Osteocyte (in vitro differentiated cells): ENCODE results near the gene SFSWAP. TPM values are rescaled to one million over a fixed set of nuclear protein-coding genes. Genes with fewer than 3 reads are reported as not detected.

Experiments
- DNase-seq: peaks from one replicate; pipeline ENCODE4 v3.0.0; 2021; ENCODE audit warnings: mixed read lengths; ENCODE audit not compliant: unreplicated experiment; ENCODE audit errors: extremely low spot score
- H3K27ac Mint-ChIP-seq: one replicate; pipeline ENCODE4 v1.8.0; 2021; ENCODE audit warnings: mild to moderate bottlenecking, mixed read lengths; ENCODE audit not compliant: unreplicated experiment
- H3K27me3 Mint-ChIP-seq: one replicate; pipeline ENCODE4 v1.8.0; 2021; ENCODE audit warnings: mixed read lengths; ENCODE audit not compliant: unreplicated experiment
- H3K36me3 Mint-ChIP-seq: one replicate; pipeline ENCODE4 v1.8.0; 2021; ENCODE audit warnings: mixed read lengths; ENCODE audit not compliant: unreplicated experiment
- H3K4me1 Mint-ChIP-seq: one replicate; pipeline ENCODE4 v1.8.0; 2021; ENCODE audit warnings: mixed read lengths; ENCODE audit not compliant: unreplicated experiment
- H3K4me3 Mint-ChIP-seq: one replicate; pipeline ENCODE4 v1.8.0; 2021; ENCODE audit warnings: mild to moderate bottlenecking, moderate library complexity, mixed read lengths; ENCODE audit not compliant: unreplicated experiment
- H3K9me3 Mint-ChIP-seq: one replicate; pipeline ENCODE4 v1.8.0; 2021; ENCODE audit warnings: mixed read lengths; ENCODE audit not compliant: unreplicated experiment
- CTCF ChIP-seq: fragments of 200-600 bp; sonication (generic); IDR thresholded peaks from 2 replicates; pipeline ENCODE4 v1.5.0; 2021; ENCODE audit warnings: antibody characterized with exemption, mild to moderate bottlenecking, moderate library complexity
- total RNA-seq: library from RNA; stranded (reverse); gene quantifications from 2 replicates; pipeline ENCODE4 v1.2.1, GENCODE V29; 2021

SFSWAP gene
- total RNA-seq, 1 donor from 2014 or later, result 48.0 TPM

- H3K4me1 Mint-ChIP-seq, result no peaks in the 10 kb centered on the region
- H3K27me3 Mint-ChIP-seq, result peaks cover 31% of the 10 kb centered on the region
- no peak overlapping the region for H3K4me3 Mint-ChIP-seq
- DNase-seq, result peak; percentile 17
- H3K9me3 Mint-ChIP-seq, result no peaks in the 10 kb centered on the region
- H3K36me3 Mint-ChIP-seq, result no peaks in the 10 kb centered on the region
- H3K27ac Mint-ChIP-seq, result no peak overlapping the region
- no peak for TF ChIP-seq CTCF
These were observed 39.6 kb upstream of the SFSWAP start for GRCh38 chr12:131671276-131671675.

GRCh38 chr12:131671871-131672270, 39.0 kb upstream of the SFSWAP start:
- Mint-ChIP-seq H3K4me1 (no peaks in the 10 kb centered on the region), H3K27ac (no peak overlapping the region), H3K4me3 (no peak overlapping the region), H3K27me3 (peaks cover 31% of the 10 kb centered on the region), H3K36me3 (no peaks in the 10 kb centered on the region), H3K9me3 (no peaks in the 10 kb centered on the region)
- TF ChIP-seq CTCF, result no peak
- peak; percentile 73 for DNase-seq

- Mint-ChIP-seq H3K4me3 (no peak overlapping the region), H3K4me1 (no peaks in the 10 kb centered on the region), H3K27ac (no peak overlapping the region), H3K9me3 (no peaks in the 10 kb centered on the region), H3K27me3 (peaks cover 31% of the 10 kb centered on the region), H3K36me3 (no peaks in the 10 kb centered on the region)
- DNase-seq, result peak; percentile 83
- TF ChIP-seq CTCF, result no peak
These were observed 38.5 kb upstream of the SFSWAP start for GRCh38 chr12:131672311-131672940.

- no peak for TF ChIP-seq CTCF
- Mint-ChIP-seq H3K4me1 (no peaks in the 10 kb centered on the region), H3K27ac (no peak overlapping the region), H3K36me3 (no peaks in the 10 kb centered on the region), H3K9me3 (no peaks in the 10 kb centered on the region), H3K4me3 (no peak overlapping the region), H3K27me3 (peaks cover 24% of the 10 kb centered on the region)
- DNase-seq, result peak; percentile 80
These were observed 37.7 kb upstream of the SFSWAP start for GRCh38 chr12:131672941-131673887.

GRCh38 chr12:131673888-131674257, 37.0 kb upstream of the SFSWAP start:
- no peaks in the 10 kb centered on the region for H3K4me1 Mint-ChIP-seq
- peak; percentile 27 for DNase-seq
- H3K4me3 Mint-ChIP-seq, result no peak overlapping the region
- no peaks in the 10 kb centered on the region for H3K36me3 Mint-ChIP-seq
- H3K27ac Mint-ChIP-seq, result no peak overlapping the region
- H3K27me3 Mint-ChIP-seq, result peaks cover 20% of the 10 kb centered on the region
- no peak for TF ChIP-seq CTCF
- no peaks in the 10 kb centered on the region for H3K9me3 Mint-ChIP-seq
